Dermis blood vessel endothelial cell (primary cell): ENCODE results near the gene FANCC. TPM values are rescaled to one million over a fixed set of nuclear protein-coding genes. Genes with fewer than 3 reads are reported as not detected.

Source experiments
- DNase-seq: peaks from one replicate; pipeline ENCODE4 v3.0.0; 2010
- total RNA-seq: library from RNA; depleted of rRNA; stranded (reverse); fragments of >200 nt; gene quantifications from 2 replicates; pipeline ENCODE4 v1.2.3, GENCODE V29; 2014

Gene FANCC
- total RNA-seq, 1 donor from 2014 or later: 5.3 TPM

DNA sequence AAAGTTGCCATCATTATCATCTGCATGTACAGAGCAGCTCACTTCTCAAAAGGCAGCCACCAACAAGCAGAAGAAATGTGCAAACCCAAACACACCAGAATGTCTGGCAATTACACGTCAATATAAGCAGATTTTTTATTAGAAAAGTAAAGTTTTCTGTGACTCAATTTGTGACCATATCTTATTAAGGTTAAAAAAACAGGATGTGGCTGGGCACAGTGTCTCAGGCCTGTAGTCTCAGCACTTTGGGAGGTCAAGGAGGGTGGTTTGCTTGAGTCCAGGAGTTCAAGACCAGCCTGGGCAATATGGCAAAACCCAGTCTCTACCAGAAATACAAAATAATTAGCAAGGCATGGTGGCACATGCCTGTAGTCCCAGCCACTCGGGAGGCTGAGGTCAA is 176.7 kb downstream of the FANCC start:
- no peak for DNase-seq

DNA sequence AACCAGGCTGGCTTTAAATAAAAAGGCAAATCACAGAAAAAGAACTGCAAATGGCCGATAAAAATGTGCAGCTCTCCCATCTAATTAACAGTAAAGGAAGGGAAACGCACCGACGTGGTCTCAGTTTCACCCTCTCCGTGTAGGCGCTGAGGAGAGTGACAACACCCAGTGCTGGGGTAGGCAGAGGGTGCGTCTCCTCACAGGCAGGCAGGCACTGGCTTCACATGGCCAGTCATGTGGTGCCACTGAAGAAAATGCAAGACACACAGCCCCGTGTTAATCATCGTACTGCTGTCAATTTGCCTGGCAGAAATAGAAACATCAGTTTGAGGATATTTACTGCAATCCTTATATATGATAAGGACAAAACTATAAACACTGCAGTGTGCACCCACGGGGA is 178.4 kb downstream of the FANCC start:
- no peak for DNase-seq

DNA sequence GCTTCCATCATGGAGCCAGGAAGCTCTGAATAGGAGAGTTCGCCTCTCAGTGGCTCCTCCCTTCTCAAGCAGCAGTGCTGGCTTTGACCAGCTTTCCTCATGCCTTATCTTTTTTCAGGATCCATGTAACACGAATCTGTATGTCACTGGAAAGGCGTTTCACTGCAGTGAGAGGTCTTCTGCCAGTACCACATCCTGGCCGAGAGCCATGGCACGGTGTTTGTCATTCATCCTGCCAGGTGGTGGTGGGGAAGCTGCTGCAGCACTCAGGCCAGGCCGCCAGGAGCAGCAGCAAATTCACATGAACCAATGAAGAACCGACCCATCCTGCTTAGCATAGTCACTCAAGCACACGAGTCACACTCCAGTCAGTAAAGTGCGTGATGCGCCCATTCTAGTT is 179.0 kb downstream of the FANCC start:
- no peak for DNase-seq

- DNase-seq: no peak
These were observed 179.8 kb downstream of the FANCC start for GRCh38 chr9:95137587-95138145.

GRCh38 chr9:95135756-95136155 is 181.8 kb downstream of the FANCC start:
- DNase-seq: no peak

- no peak for DNase-seq
These were observed 183.0 kb downstream of the FANCC start for GRCh38 chr9:95134457-95134881.

DNA sequence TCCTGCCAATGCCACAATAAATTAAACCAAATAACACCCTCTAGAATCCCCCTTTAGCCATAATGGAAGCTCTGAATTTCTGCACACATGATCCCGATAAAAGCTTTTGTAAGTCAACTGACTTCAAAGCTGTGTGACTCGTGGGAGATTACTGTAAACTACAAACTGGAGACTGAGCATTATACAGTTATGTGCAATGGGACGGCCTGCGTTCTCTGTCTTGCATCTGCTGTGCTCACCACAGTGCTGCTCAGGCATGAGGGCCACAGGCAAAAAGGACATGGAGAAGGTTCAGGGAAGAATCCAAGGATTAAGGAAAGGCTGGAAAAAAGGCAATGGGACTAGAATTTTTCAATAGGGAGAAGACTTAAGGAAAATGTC is 184.2 kb downstream of the FANCC start:
- DNase-seq: no peak

DNA sequence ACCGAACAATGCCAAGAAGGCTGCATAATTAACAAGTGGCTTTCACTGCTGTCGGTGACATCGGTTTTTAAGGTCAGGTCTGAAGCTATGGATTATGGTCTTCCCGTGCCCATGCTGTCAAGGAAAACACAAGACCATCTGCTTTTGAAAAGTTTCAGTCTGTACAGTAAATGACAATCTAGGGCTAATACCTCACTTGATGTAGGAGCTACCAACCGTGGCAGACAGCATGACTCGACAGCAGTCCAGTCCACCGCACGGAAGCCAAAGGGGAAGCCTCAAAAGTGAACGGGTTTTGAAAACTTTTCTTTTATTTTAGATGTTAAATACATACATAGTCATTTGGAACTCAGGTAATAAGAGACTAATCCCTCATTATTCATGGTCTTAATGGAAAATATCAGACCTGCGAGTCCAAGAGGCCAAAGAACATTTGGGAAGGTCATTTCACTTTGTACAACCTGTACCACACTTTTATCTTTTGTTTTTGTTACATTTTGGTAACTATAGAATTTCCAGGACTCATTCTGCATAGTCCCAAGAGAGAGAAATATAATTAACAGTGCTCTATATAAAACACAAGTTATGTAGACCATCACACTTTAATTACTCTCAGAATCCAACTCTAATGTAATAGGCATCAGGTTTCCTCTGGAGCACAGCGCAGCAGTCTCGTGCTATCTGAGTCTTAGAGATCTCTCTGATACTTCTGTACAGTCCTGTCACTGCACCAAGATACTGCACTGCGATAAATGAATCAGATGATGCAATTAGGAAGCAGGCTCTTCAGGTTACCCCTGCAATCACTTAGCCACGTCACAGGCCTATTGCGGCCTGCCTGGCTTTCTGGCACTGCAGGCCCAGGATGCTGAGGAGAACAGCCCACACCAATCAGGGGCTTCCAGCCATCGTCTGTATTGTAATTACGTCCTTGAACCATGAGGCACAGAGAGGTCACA is 184.9 kb downstream of the FANCC start:
- no peak for DNase-seq

DNA sequence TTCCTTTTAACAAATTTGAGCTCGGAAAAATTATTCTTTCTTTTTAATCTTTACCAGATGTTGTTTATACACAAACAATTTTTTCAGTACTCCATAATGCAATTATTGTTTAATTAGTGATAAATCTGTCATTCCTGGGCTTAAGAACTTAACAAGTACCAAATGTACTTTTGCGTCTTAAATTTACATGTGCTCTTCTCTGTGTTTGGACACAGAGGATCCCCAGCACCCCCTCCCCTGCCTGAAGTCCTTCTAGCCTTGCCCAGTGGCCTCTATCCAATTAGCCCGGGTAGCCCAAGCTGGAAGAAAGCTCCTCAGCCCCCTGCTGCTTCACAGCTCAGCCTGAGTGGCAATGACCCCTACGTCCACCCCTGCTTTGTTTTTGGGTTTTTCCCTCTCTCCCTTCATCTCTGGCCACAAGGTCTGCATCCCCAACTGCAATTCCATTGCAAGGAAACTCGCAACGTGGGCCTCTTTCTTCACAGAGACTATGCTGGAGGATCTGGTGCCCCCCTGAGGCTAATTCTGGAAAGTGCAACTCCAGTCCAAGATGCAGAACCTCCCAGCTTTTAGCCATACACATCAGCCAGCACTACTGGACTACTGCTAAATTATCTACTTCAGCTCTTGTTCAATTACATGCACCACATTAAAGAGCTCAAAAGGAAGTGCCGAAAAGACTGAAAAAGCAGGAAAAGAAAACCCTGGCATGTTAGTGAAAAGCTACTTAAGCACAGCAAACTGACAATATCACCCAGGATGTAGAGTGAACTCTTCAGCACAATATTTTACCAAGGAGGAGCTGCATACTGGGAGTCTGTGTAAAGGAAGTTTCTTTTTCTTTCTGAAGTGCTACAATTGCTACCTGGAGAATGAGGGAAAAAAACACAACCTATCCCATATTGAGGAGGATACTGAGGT is 186.2 kb downstream of the FANCC start:
- peak; percentile 80 for DNase-seq

- no peak for DNase-seq
These were observed 187.0 kb downstream of the FANCC start for GRCh38 chr9:95130484-95130883.

DNA sequence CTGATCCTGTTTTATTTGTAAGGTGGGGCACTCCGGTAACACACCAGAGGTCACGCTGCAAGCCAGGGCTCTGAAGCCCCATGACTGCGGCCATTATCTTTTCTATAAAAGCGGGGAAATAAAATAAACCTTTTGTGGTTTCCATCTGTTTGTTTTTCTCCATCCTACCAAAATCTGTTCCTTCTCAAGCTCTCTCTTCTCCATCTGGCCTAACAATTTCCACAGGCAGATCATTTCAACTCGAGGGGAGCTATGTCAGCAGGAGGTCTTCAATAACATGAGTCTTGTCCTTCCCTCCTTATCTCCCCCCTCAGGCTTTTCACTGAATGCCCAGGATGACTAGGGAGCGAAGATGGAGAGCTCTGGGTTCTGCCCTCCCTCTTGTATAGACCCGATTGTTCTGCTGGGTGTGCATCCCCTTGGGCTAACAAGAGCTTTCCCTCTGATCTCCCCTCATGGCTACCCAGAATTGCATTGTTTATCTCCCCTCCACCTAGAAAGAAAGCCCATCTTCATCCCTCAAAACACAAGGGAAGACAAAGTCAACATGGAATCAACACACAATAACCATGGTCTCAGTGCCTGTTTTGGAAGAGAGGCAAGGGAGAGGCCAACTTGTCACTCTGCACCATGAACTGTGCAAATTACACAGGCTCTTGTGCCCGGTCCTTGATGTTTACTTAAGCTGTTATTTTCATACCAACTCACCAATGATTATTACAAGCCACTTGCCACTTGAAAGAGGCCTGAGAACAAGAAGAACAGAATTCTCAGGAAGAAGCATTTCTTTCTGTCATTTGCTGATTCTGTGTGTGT is 187.8 kb downstream of the FANCC start:
- DNase-seq: no peak

DNA sequence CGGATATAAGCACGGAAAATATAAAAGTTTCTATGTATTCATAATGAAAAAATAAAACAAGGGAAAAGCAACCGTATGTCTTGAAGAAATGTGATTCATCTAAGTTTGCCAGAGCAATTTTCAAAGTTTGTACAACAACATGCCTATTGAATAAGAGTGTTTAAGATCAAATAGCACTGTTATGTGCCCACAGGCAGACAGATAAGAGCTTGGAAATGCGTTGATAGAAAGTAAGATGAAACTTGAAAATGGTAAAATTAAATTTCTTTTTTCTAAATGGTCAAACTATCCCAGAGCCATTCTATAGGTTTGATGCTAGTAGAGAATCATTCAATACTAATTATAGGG is 189.4 kb downstream of the FANCC start:
- no peak for DNase-seq

DNA sequence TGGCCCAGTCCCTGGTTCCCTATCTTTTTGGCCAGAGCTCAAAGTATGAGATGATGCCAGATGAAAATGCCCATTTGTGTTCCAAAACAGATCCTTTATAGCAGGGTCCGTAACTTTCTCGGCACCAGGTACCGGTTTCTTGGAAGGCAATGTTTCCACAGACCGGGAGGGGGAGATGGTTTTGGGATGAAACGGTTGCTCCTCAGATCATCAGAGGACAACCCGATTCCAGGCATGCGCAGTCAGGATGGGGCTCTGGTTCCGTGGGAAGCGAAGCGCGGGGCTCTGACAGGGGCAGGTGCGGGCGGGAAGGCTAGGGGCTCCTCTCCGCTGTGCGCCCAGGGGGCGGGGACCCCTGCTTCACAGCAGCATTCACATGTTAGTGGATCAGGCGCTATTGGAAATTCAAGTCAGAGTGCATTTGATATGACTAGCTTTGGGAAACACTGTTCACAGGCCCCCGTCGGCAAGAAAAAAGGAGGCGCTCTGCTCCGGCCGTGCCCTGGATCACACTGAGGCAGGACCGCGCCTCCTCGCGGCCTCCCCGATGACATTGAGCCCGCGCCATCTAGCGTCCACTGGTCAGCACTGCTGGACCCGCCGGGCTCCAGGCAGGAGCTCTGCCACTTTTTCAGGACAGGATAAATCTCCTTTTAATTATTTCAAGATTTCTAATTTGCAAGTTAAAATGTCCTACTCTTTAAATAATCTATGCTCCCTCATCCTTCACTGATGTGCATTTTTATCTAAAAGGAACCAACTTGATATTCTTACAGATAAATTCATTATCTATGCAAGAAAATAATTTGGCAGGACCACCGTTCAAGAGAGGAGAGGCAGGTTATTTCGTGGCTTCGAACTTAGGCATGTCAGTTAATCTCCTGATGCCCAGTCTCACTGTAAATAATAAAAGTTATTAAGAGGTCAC is 190.0 kb downstream of the FANCC start:
- DNase-seq: peak; percentile 90

DNA sequence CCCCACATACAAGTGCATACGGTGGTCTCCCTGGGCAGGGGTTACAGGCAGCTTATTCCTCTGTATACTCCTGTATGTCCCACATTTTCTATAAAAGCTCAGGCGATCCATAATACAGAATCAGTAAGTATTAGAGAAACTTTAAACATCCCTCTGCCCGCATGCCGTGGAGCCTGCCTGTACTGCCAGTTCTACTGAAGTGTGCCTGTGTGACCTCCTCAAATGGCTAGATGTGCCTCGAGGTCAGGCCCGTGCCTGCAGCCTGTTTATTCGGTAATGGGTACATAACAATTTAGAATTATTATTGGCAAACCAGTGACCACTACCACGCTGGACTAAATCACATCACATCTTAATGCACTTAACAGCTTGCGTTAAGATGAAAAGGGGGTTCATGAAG is 190.8 kb downstream of the FANCC start:
- no peak for DNase-seq

DNA sequence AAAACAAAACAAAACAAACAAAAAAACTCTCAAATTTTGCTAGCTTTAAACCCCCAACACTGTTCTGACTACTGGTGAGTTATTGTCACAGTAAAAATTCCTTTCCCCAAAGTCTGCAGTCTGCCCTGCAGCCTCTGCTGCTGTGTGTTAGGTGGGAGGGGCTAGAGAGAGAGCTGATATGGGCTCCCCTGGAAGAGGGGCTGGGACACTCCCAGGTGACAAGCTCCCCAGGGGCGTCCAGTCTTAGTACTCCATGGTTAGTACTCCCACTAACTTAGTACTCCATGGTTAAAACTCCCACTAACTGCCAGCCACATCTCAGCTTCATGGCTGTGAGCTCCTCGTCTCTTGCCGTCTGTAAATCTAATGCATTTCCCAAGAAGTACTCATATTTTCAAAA is 191.9 kb downstream of the FANCC start:
- no peak for DNase-seq

GRCh38 chr9:95124582-95125367 is 192.7 kb downstream of the FANCC start:
- peak; percentile 16 for DNase-seq

- no peak for DNase-seq
These were observed 196.6 kb downstream of the FANCC start for GRCh38 chr9:95120781-95121370.

- no peak for DNase-seq
These were observed 198.9 kb downstream of the FANCC start for GRCh38 chr9:95118596-95118995.

DNA sequence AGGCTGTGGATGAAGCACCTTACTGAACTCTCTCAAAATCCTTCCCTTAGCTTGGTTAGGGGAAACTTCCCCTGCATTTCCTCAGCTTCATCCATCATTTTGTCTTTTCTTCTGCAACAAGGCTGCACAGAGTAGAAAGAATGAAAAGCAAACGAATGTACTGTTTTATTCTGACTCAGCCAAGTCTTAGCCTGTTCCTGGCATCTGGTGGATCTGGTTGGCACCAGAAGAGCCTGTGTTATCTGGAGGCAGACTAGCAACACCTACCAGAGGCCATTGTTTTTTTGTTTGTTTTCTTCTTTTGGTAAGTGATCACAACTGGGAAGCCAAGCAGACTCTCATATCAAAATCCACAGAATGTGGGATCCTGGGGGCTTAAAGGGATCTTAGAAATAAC is 200.7 kb downstream of the FANCC start:
- no peak for DNase-seq
